HG03442 (cell line): ENCODE measurements around the gene PNMA8C.

Source experiments
- ATAC-seq: cut with Tn5 transposase; IDR thresholded peaks from one replicate; pipeline ENCODE4 v1.9.1; 2021; ENCODE audit warnings: mild to moderate bottlenecking, moderate library complexity; ENCODE audit not compliant: unreplicated experiment

Gene PNMA8C

GRCh38 chr19:46428239-46429135 is at the start of gene PNMA8C:
Gene PNMA8C, minus strand, starts transcription at chr19:46428936. Its CDS starts 577 bp downstream, at chr19:46428359.
- ATAC-seq: no peak

- no peak for ATAC-seq
Measured at GRCh38 chr19:46475986-46476385, 47.2 kb upstream of the PNMA8C start.

- ATAC-seq: no peak
Measured at GRCh38 chr19:46474211-46474610, 45.5 kb upstream of the PNMA8C start.

GRCh38 chr19:46472592-46472991 is 43.9 kb upstream of the PNMA8C start:
- ATAC-seq: no peak

- ATAC-seq: no peak
Measured at GRCh38 chr19:46471811-46472543, 43.2 kb upstream of the PNMA8C start.

- ATAC-seq: no peak
Measured at GRCh38 chr19:46471116-46471733, 42.5 kb upstream of the PNMA8C start, which contains the start of gene PNMA8A. Gene PNMA8A, minus strand, starts transcription at chr19:46471563. Its CDS starts 528 bp downstream, at chr19:46471035.

- no peak for ATAC-seq
Measured at GRCh38 chr19:46470376-46470775, 41.6 kb upstream of the PNMA8C start.

GRCh38 chr19:46469541-46470185 is 40.9 kb upstream of the PNMA8C start:
- ATAC-seq: no peak

GRCh38 chr19:46466536-46467196 is 37.9 kb upstream of the PNMA8C start:
- ATAC-seq: no peak

GRCh38 chr19:46463516-46463915 is 34.8 kb upstream of the PNMA8C start:
- ATAC-seq: no peak

GRCh38 chr19:46461537-46461936 is 32.8 kb upstream of the PNMA8C start:
- ATAC-seq: no peak

GRCh38 chr19:46460981-46461380 is 32.2 kb upstream of the PNMA8C start:
- no peak for ATAC-seq

- ATAC-seq: no peak
Measured at GRCh38 chr19:46460055-46460454, 31.3 kb upstream of the PNMA8C start.

- no peak for ATAC-seq
Measured at GRCh38 chr19:46456930-46457329, 28.2 kb upstream of the PNMA8C start.

GRCh38 chr19:46454244-46454643 is 25.5 kb upstream of the PNMA8C start:
- ATAC-seq: no peak

- no peak for ATAC-seq
Measured at GRCh38 chr19:46453661-46454060, 24.9 kb upstream of the PNMA8C start.

- ATAC-seq: no peak
Measured at GRCh38 chr19:46452186-46452585, 23.4 kb upstream of the PNMA8C start.

GRCh38 chr19:46451352-46451751 is 22.6 kb upstream of the PNMA8C start:
- ATAC-seq: no peak

- ATAC-seq: no peak
Measured at GRCh38 chr19:46450737-46451136, 22.0 kb upstream of the PNMA8C start.

GRCh38 chr19:46449228-46449627 is 20.5 kb upstream of the PNMA8C start:
- ATAC-seq: no peak
